ENCODE data around the gene LRRC27.

Gene LRRC27

DNA sequence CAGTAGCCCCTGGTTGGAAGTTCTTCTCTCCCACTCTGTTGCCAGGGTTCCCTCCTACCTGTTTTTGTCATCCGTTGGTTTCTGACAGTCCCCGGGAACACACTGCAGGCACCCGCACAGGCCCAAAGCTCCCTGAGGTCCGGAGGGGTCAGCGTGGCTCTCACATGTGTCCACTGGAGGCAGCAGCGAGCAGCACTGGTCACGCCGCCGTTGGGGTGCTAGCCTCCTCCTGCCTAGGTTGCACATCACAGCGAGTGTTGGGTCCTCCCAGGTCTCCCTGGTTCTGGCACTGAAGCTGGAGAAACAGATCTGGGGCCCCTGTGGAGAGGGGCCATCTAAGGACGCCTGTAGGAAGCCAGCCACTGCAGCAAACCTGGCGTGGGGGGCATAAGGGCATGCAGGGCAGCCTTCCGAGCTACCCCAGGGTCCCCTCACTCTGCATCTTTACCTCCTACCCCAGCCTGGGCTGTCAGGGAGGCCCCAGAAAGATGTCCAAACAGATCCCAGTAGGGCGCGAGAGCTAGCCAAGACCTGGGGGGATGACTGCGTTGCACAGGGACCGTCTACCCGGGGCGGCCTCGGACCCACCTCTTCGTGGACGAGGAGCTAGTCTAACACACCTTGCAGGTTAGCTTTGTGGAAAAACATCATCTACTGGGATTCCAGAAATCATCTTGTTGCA lies 28.9 kb downstream of the LRRC27 start:
- peak; percentile 65 for DNase-seq

DNA sequence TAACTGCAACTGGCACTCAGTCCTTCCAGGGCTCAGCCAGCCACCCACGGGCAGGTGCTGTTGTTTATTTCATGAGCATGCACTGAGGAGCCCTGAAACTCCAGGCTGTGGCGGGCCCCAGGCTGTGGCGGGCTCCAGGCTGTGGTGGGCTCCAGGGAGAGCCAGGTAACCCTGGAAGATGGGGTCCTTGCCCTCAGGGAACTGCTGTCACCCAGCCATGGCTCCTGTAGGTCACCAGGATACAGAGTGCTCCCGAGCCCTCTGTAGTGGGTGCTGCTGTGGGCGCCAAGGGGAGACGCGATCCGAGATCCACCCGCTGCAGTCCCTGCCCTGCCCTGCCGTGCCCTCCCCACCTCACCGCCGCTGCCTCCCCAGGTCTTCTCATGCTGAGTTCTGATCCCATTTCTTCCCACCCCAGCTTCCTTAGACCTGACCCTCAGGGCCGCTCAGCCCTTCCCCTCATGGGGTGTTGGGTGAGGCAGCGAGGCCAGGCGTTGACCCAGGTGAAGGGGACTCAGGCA lies 29.6 kb downstream of the LRRC27 start:
- DNase-seq = peak; percentile 52

DNA sequence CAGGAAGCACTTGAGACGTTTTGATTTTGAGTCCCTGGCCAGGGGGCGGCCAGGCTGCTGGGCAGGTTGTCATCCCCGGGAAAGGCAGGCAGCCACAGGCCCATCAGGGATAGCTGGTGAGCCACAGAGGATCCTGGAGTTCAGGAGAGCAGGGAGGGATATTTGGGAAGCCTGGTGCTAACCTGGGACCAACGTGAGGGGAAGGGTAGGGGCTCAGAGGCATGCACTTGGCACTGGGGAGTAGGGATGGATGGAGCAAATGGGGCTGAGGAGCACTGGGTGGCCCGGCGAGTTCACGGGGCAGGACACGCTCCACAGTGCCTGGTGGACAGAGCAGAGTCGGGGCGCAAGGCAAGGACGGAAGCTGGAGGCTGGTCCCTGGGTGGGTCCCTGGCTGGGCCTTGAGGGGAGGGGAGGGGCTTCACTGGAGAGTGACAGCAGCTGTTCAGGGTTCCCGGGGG lies 30.2 kb downstream of the LRRC27 start:
- DNase-seq = peak; percentile 50

DNA sequence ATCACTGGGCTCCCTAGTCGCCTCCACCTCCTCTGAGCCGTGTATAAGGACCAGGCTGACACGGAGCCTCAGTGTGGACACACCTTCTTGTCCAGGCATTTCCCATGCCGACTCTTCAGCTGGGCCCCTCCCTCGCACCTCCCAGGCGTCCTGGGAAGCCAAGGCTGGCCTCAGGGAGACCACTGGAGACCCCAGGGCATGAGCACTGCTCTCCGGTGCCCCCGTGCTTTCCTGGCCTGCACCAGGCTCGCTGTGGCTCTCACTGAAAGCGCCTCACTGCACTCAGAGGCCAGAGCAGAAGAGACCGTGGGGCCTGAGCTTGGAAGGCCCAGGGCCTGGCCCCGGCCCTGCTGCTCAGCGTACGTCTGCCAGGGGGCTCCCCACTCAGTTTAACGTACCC lies 31.4 kb downstream of the LRRC27 start:
- peak; percentile 52 for DNase-seq

DNA sequence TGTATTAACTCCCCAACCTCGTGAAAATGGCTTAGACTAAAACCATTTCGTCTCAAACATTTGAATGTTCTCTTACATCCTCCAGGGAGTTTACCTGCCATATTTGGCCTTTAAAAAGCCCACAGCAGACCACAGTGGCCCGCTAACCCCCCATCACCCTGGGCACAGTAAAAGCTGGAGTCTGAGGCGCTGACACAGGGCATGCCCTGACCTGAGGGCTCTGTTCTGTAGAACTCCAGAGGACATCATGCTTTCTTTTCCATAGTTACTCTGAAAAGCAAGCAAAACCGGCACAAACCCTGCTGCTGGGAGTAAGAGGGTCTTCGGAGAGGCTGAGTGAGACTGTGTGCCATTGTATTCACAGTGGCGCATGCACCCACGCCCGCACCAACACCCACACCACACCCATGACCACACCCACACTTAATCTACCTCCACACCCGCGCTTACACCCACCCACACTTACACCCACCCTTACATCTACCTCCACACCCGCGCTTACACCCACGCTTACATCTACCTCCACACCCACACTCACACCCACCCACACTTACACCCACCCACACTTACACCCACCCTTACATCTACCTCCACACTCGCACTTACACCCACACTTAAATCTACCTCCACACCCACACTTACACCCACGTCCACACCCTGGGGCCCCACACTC lies 32.1 kb downstream of the LRRC27 start:
- peak; percentile 92 for DNase-seq

DNA sequence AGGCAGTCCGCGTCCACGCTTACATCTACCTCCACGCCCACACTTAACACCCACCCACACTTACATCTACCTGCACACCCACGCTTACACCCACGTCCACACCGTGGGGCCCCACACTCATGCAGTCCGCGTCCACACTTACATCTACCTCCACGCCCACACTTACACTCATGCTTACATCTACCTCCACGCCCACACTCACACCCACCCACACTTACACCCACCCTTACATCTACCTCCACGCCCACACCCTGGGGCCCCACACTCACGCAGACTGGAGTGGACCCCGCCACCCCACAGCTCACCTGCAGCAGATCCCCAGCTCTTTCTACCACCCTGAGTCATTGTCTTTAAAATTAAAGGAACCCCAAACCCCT lies 32.6 kb downstream of the LRRC27 start:
- no peak for DNase-seq

DNA sequence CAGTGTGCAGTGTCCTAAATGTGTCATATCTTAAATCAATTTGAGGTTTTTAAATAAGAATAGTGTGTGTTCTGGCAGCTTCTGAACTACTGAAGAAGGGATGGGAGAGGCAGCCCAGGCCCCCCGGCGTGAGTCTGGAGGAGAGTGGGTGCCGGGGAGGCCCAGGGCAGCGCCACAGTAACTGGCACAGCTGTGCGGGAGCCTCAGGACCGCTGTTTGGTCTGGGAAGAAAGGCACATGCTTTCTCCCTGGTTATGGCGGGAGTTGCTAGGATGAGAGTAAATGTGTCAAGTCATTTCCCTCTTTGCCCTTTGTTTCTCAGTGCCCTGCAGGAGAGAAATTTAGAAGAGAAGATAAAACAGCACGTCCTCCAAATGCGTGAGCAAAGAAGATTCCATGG lies 33.1 kb downstream of the LRRC27 start:
- DNase-seq = peak; percentile 17

DNA sequence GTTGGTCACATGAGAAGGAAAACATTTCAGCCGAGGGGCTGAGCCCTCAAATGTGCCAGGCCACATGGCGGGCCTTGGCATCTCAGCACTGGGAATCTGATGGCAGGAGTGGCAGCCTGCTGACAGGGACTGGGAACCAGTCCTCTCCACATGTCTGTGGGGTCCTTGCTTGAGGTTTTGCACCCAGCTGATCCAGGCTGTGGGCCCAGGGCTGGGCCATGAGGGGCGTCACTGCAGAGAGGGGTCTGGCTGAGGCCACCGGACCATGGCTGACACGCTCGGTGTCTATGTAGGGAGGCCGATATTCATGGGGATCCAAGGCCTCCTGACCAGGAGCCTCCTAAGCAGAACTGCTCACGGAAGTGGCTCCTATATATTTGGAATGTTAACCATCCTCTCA lies 34.0 kb downstream of the LRRC27 start:
- peak; percentile 22 for DNase-seq

DNA sequence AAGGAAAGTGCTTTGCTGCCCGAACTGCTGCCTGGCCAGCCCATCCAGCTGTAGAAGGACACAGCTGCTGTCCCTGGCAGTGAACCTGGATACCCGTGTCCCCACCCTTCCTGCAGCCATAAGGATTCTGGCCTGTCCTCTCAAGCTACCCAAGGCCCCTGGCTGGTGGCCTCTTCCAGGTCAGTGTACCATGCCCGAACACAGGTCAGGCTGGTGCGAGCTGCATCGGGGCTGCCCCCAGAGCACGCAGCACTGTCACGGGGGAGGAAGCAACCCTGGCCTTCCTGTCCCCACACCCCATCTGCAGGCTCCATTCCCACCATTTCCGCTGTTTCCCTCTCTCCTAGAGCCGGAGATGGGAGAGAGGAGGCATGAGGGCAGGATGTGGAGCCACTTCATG lies 34.5 kb downstream of the LRRC27 start:
- DNase-seq = peak; percentile 40

DNA sequence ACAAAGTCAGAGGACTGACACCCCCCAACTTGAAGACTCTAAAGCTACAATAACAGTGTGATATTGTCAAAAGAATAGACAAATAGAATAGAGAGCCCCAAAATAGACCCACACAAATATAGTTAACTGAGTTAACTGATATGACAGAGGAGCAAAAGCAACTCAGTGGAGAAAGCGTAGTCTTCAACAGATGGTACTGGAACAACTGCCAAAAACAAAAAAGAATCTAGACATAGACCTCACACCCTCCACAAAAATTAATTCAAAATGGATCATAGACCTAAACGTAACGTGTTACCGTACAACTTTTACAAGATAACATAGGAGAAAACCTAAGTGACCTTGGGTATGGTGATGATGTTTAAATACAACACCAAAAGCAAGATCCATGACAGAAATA lies 36.4 kb downstream of the LRRC27 start:
- DNase-seq = no peak

DNA sequence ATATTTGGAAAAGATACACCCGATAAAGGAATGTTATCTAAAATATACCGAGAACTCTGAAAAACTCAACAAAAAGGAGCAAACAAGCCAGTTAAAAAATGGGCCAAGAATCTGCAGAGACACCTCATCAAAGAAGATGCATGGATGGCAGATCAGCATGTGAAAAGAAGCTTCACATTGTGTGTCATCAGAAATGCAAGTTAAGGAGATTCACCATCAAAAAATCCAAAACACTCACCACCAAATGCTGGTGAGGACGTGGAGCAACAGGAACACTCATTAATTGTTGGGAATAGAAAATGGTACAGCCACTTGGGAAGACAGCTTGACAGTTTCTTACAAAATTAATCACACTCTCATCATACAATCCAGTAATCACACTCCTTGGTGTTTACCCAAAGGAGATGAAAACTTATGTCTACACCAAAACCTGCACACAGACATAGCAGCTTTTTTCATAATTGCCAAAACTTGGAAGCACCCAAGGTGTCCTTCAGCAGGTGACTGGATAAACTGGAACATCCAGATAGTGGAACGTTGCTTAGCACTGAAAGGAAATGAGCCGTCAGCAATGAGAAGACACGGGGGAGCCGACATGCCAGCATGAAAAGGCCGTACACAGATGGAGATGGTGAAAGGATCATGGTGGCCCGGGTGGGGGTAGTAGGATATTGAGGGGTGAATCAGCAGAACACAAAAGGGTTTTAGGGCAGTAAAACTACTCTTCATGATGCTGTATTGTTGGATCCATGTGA lies 37.1 kb downstream of the LRRC27 start:
- no peak for DNase-seq

DNA sequence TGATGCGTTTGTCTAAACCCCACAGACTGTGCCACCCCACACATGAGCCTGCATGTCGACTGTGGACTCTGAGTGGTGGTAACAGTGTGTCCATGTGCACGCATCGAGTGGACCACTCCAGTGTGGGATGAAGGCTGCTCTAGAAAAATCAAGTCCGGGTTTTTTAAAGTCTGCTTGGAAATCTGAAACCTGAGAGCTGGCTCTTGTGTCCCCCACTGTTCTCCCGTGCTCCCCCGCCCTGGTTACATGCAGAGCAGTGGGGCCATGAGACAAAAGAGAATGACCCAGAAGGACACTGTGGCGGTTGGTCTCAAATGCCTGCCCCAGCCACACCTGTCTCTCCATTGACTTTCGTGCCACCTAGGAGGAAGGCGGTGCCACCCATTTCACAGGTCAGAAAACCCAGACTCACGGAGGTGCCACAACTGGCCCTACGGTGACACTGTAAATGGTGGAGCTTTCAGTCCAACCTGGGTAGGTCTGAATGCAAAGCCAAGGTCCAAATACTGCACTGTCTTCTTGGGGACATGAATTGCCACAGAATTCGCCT lies 37.7 kb downstream of the LRRC27 start:
- no peak for DNase-seq

DNA sequence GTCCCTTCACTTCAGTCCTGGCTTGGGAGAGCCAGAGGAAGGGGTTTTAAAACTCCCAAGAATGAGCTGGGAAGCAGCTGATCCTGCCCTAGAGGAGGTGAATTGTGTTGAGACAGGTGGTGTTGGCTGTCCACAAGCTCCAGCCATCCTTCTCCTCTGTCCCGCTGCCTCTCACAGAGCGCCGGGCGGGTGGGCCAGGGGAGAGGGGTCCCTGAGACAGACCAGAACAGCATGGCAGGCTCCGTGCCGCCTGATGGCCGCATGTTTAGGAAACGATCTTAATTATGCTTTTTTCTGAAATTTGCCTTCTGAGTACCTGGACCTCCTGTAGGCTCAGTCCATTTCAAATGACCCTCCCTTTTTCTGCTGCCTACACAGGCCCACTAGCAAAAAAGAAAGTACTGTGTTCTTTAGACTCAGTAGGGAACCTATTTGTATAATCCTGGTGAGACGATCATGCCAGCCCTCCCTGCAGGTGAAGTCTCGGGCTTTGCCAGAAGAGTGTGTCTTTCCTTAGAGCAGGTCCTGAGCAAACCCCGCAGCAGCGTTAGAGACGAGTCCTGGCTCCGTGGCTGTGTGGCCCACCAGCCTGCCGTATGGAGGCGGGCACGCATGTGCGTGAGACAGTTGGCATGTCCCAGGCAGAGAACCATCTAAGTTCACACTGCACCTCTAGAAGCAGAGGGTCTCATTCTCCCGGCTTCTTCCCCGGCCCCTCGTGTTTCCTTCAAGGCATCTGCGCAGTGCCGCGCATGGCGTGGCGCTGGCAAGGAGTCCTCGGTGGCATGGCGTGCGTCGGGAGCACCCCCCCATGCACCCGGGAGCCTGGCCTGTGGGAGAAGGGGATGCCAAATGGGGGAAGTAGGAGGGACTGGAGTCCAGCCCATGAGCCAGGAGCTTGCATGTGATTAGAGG lies 38.7 kb downstream of the LRRC27 start:
- no peak for DNase-seq

DNA sequence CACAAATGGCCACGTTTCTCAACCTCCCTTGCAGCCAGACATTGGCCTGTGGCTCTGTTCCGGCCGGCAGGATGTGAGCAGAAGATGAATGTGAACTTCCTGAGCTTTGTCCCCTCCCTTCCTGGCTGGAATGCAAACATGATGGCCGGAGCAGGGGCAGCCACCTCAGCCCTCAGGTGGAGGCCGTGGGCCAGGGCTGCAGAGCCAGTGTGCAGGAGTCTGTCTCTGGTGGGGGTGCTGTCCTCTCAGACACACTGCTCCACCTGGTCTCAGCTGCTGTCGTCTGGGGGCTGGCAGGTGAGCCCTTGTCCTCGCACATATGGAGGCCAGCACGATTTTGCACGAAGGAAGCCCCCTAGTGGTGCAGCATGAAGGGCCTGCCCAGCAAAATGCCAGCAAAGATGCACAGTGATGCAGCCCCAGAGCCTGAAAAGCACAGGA lies 39.7 kb downstream of the LRRC27 start:
- DNase-seq = no peak

DNA sequence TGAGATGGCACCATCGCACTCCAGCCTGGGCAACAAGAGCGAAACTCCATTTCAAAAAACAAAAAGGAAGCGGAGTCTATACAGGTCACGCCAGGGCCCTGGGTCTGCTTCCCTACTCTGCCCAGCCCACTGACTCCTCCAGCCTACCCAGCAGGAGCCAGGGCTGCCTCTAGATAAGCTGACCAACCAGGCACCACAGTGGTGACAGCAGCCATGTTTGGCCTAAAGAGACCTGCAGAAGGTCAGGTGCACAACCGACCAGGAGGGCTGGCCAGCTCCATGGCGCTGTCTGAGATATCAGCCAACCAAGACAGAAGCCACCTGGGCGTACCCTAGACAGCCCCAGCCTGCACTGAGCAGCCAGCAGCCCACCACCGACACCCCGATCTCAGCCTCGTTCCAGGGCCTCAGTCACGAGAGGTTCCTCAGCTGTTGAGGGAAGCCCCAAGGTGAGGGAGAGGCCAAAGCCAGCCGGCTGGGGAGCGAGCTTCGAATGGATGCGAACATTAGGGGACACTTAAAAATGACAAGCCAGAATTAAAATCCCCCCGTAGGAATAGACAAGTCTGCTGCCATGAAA lies 40.6 kb downstream of the LRRC27 start:
- no peak for DNase-seq

DNA sequence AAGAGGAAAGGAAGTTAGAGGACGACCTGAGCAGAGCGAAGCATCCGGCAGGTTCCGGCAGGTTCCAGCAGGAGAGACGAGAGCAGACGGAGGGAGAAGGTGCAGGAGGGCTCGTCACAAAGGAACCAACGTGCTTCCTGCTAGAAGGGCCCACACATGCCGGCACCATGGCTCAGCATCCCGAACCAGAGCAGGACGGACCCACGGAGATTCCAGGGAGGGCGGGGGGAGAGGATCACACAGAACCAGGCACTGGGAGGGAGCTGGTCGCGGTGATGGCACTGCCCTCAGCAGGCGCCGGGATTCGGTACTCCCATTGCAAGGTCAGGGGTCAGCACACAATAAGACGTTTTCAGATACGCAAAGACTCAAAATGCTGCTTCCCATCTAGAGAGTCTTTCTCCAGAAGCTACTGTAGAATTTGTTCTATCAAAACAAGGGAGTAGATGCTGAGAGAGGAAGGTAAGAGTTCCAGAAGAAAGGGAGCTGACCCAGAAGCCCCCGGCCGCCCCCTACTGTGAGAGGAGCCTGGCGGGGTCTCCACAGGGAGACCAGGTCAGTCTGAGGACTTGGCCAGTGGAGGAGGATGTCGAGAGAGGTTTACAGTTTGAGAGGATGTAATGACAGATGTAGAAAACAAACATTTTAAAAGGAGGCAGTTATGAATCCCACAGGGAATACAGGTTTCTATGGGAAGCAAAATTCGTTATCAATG lies 41.4 kb downstream of the LRRC27 start:
- DNase-seq = no peak

DNA sequence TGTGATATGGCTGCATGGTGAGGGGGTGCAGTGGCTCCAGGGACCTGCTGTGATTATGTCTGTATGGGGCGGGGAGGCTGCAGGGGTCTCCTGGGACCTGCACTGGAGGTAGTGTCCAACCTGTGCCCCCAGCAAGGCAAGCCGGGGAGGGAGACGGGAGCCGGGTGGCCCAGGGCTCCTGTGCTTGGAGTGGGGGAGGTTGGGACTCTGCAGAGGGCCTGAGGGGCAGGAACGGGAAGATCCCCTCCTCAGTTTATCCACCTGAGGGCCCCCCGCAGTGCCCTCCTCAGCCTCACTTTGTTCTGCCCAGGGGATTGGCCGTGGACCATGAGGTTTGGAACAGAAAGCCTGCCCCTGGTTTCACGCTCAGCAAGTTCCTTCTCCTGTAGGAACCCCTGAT lies 42.2 kb downstream of the LRRC27 start:
- no peak for DNase-seq

DNA sequence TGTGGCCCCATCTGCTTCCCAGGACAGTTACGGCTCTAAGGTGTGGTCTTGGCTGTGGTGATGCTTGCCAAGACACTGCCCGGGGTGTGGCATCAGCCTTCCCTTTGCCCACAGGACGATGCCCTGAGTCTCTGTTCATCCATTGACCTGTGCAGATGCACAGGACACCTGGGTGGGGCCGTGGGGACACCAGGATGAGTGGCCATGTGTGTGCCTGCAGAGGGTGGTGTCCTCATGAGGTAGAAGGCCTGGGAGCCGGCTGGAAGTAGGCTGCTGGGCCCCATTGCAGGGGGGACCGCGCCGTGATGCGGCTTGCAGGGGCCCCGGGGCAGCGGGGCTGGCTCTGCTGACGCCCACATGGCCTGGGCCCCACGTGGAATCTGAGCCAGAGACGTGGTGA lies 42.6 kb downstream of the LRRC27 start:
- no peak for DNase-seq

DNA sequence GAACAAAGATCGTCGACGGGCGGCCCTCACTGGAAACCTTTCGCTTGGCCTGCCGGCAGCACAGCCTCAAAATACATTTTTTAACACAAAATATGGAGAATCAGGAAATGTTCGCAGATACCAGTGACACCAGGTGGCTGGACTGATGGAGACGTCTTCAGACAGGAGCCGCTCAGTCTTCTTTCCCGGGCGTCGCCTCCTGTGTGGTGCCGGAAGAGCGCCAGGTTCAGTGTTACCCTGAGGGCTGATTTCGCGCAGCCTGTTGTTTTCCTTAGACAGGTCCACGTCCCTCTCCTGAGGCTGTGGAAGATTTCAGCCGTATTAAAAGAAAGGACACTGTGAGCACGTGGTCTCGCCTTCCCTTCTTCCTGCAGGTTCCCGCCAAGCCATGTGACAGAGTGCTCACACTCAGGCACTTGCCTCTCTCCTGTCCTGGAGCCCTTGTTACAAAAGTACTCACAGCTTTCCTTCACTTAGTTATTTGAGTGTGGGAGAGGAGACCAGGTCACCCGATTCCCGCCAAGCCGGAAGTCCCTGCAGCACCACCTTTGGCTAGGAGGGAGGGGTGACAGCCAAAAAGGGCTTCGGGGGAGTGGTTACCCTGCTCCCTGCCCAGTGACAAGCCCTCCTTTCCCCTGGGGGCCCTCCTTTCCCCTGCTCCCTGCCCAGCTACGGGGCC lies 43.3 kb downstream of the LRRC27 start:
- DNase-seq = no peak

DNA sequence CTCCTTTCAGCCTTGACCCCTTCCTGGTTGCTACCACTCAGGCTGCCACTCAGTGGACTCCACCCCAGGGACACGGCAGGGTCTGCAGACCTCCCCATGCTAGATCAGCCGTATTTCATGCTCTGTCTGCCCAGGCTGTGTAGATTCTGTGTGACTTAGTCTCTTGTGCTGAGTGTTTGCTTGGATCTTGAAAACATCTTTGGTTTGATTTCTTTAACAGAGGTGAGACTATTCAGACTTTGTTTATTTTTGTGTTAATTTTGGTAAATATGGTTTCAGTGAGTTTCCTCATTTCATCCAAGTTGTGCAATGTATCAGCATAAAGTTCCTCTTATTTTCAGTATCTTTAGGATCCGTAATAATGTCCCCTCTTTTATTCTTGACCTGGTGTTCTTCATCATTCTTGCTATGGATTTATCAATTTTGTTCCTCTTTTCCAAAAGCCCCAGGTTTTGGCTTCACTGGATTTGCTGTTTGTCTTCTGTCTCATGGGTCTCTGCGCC lies 43.9 kb downstream of the LRRC27 start:
- DNase-seq = no peak

Measured in islet precursor cell (in vitro differentiated cells).